IMR-90 (cell line): Measurements from ENCODE around the gene C11orf42. TPM values are rescaled to one million over a fixed set of nuclear protein-coding genes. Genes with fewer than 3 reads are reported as not detected.

Experiments
- ATAC-seq: fragments of 200-7000 bp; cut with Tn5 transposase; 2 replicates; pipeline ENCODE4 v1.9.1; 2020; ENCODE audit warnings: low read depth, mild to moderate bottlenecking, moderate library complexity
- BruUV-seq: library from RNA; stranded (reverse); fragments of 400-500 nt; replicated peaks from 2 replicates; lab custom pipeline; 2021; lab: Mats Ljungman, UMichigan
- CTCF ChIA-PET: fragments of 300-600 bp; formaldehyde crosslinking; extraction: SDS; loops from one replicate; lab custom pipeline; 2021; ENCODE audit warnings: antibody characterized with exemption; lab: Yijun Ruan, JAX
- POLR2A ChIA-PET: fragments of 300-600 bp; sonication (Branson Sonifier 250); formaldehyde crosslinking; loops from one replicate; lab custom pipeline; 2022; ENCODE audit warnings: antibody characterized with exemption; ENCODE audit not compliant: unreplicated experiment; lab: Charles Lee
- DNase-seq: peaks from one replicate; pipeline ENCODE4 v3.0.0; 2013
- H2AFZ ChIP-seq: replicated peaks from 2 replicates; pipeline ENCODE3; 2013; ENCODE audit warnings: low read length, mild to moderate bottlenecking; ENCODE audit not compliant: poor library complexity
- H2AK5ac ChIP-seq: 2 replicates; pipeline ENCODE4 v1.6.1; 2013; ENCODE audit warnings: low read depth, low read length, inconsistent platforms
- H2AK9ac ChIP-seq: replicated peaks from 2 replicates; pipeline ENCODE3; 2013; ENCODE audit warnings: mild to moderate bottlenecking, low read depth, low read length, moderate library complexity; ENCODE audit not compliant: poor library complexity
- H2BK120ac ChIP-seq: 2 replicates; pipeline ENCODE4 v1.6.1; 2013; ENCODE audit warnings: low read depth, low read length, inconsistent platforms
- H2BK15ac ChIP-seq: 3 replicates; pipeline ENCODE4 v1.6.1; 2013; ENCODE audit warnings: low read depth, low read length, inconsistent platforms
- H2BK20ac ChIP-seq: 2 replicates; pipeline ENCODE4 v1.6.1; 2013; ENCODE audit warnings: low read depth, mild to moderate bottlenecking, inconsistent platforms, low read length, moderate library complexity
- H2BK5ac ChIP-seq: 2 replicates; pipeline ENCODE4 v1.6.1; 2013; ENCODE audit warnings: mild to moderate bottlenecking, low read depth, low read length, inconsistent platforms; ENCODE audit not compliant: poor library complexity, severe bottlenecking
- H3K14ac ChIP-seq: replicated peaks from 2 replicates; pipeline ENCODE4 v1.6.1; 2013; ENCODE audit warnings: low read depth, low read length, inconsistent platforms
- H3K18ac ChIP-seq: 2 replicates; pipeline ENCODE4 v1.6.1; 2013; ENCODE audit warnings: low read depth, low read length, control low read depth
- H3K23ac ChIP-seq: 2 replicates; pipeline ENCODE4 v1.6.1; 2013; ENCODE audit warnings: low read depth, low read length, inconsistent platforms
- H3K27ac ChIP-seq: 2 replicates; pipeline ENCODE4 v1.5.1; 2013; ENCODE audit warnings: mild to moderate bottlenecking, control low read depth, low read length; ENCODE audit not compliant: insufficient read depth
- H3K27me3 ChIP-seq: 2 replicates; pipeline ENCODE4 v1.6.1; 2013; ENCODE audit warnings: low read length; ENCODE audit not compliant: control insufficient read depth, insufficient read depth
- H3K36me3 ChIP-seq: 2 replicates; pipeline ENCODE4 v1.6.1; 2013; ENCODE audit warnings: low read length, mixed read lengths; ENCODE audit not compliant: control insufficient read depth, insufficient read depth
- H3K4ac ChIP-seq: 2 replicates; pipeline ENCODE4 v1.6.1; 2013; ENCODE audit warnings: low read depth, low read length, inconsistent platforms
- H3K4me1 ChIP-seq: 2 replicates; pipeline ENCODE4 v1.6.1; 2013; ENCODE audit warnings: low read length, mixed read lengths; ENCODE audit not compliant: control insufficient read depth, insufficient read depth
- H3K4me2 ChIP-seq: 2 replicates; pipeline ENCODE4 v1.6.1; 2013; ENCODE audit warnings: low read depth, mild to moderate bottlenecking, control low read depth, low read length, moderate library complexity
- H3K4me3 ChIP-seq: 2 replicates; pipeline ENCODE4 v1.5.1; 2013; ENCODE audit warnings: low read depth, mild to moderate bottlenecking, control low read depth, low read length, moderate library complexity; ENCODE audit not compliant: insufficient read depth
- H3K56ac ChIP-seq: 2 replicates; pipeline ENCODE4 v1.6.1; 2013; ENCODE audit warnings: low read length, inconsistent platforms; ENCODE audit not compliant: insufficient read depth; ENCODE audit errors: extremely low read depth
- H3K79me1 ChIP-seq, 2 experiments: 2 replicates each; pipeline ENCODE4 v1.6.1; 2013; ENCODE audit warnings: low read length in 2 of 2, inconsistent platforms in 1 of 2, low read depth in 1 of 2
- H3K9ac ChIP-seq: 2 replicates; pipeline ENCODE4 v1.6.1; 2013; ENCODE audit warnings: low read depth, low read length, control low read depth
- H3K9me1 ChIP-seq: 2 replicates; pipeline ENCODE4 v1.6.1; 2013; ENCODE audit warnings: low read length, inconsistent platforms; ENCODE audit not compliant: insufficient read depth
- H3K9me3 ChIP-seq: 2 replicates; pipeline ENCODE4 v1.6.1; 2013; ENCODE audit warnings: low read length; ENCODE audit not compliant: control insufficient read depth, insufficient read depth
- H4K20me1 ChIP-seq: 2 replicates; pipeline ENCODE4 v1.6.1; 2013; ENCODE audit warnings: low read length, inconsistent platforms; ENCODE audit not compliant: insufficient read depth
- H4K5ac ChIP-seq: 2 replicates; pipeline ENCODE4 v1.6.1; 2013; ENCODE audit warnings: mild to moderate bottlenecking, low read depth, low read length, control low read depth
- H4K8ac ChIP-seq, 2 experiments: 2 replicates each; pipeline ENCODE4 v1.6.1; 2013; ENCODE audit warnings: low read depth in 2 of 2, low read length in 2 of 2, control low read depth in 1 of 2, inconsistent platforms in 1 of 2
- H4K91ac ChIP-seq: 2 replicates; pipeline ENCODE4 v1.6.1; 2013; ENCODE audit warnings: low read depth, low read length, inconsistent platforms; ENCODE audit not compliant: insufficient read depth
- BHLHE40 ChIP-seq: fragments of 150-350 bp; IDR thresholded peaks from 2 replicates; pipeline ENCODE4 v1.6.1; 2016; ENCODE audit warnings: mild to moderate bottlenecking, low read depth, low read length
- CEBPB ChIP-seq: IDR thresholded peaks from 2 replicates; pipeline ENCODE4 v1.6.1; 2012; ENCODE audit warnings: low read depth, low read length, improper control_type of control experiment
- CHD1 ChIP-seq: IDR thresholded peaks from 2 replicates; pipeline ENCODE4 v1.6.1; 2012; ENCODE audit warnings: low read depth, low read length, improper control_type of control experiment
- CTCF ChIP-seq: conservative IDR thresholded peaks from 2 replicates; pipeline ENCODE4 v1.5.1; 2012; ENCODE audit warnings: mild to moderate bottlenecking, low read depth, low read length, improper control_type of control experiment
- FOS ChIP-seq: fragments of 150-350 bp; IDR thresholded peaks from 2 replicates; pipeline ENCODE4 v1.6.1; 2016; ENCODE audit warnings: low read depth, low read length
- MXI1 ChIP-seq: IDR thresholded peaks from 2 replicates; pipeline ENCODE4 v1.6.1; 2012; ENCODE audit warnings: low read depth, mild to moderate bottlenecking, low read length, moderate library complexity, borderline replicate concordance
- POLR2A ChIP-seq: IDR thresholded peaks from 2 replicates; pipeline ENCODE4 v1.6.1; 2012; ENCODE audit warnings: mild to moderate bottlenecking, low read depth, low read length
- RAD21 ChIP-seq: IDR thresholded peaks from 2 replicates; pipeline ENCODE4 v1.6.1; 2012; ENCODE audit warnings: low read length, improper control_type of control experiment
- RCOR1 ChIP-seq: IDR thresholded peaks from 2 replicates; pipeline ENCODE4 v1.6.1; 2012; ENCODE audit warnings: mild to moderate bottlenecking, low read length, improper control_type of control experiment; ENCODE audit not compliant: insufficient replicate concordance
- RFX5 ChIP-seq: IDR thresholded peaks from 2 replicates; pipeline ENCODE4 v1.8.0; 2012; ENCODE audit warnings: low read depth, mild to moderate bottlenecking, low read length, moderate library complexity
- SMC3 ChIP-seq: fragments of 150-350 bp; IDR thresholded peaks from 2 replicates; pipeline ENCODE4 v1.6.1; 2016; ENCODE audit warnings: low read depth, mild to moderate bottlenecking, antibody characterized with exemption, low read length, moderate library complexity
- WGBS, 2 experiments: methylation state at CpG; one replicate each; pipeline versions ENCODE4 v1.1.5 to v1.1.7; 2013; ENCODE audit warnings: missing lambda C conversion rate in 2 of 2; ENCODE audit not compliant: insufficient read length in 1 of 2; ENCODE audit errors: extremely low coverage in 2 of 2; 5-methylcytosine and 5-hydroxymethylcytosine counted together
- dilution Hi-C: fragments of 300-500 bp; cut with HindIII; formaldehyde crosslinking; loops from one replicate; pipeline ENCODE4 v1.14.3; 2018; ENCODE audit warnings: low sequenced_read_pairs; ENCODE audit not compliant: unreplicated experiment
- in situ Hi-C: fragments of 300-500 bp; cut with MboI; formaldehyde crosslinking; loops from 3 replicates; pipeline ENCODE4 v1.14.3; 2019; ENCODE audit warnings: low sequenced_read_pairs, inconsistent platforms, mixed read lengths
- intact Hi-C: fragments of 100-400 bp; cut with micrococcal nuclease; formaldehyde crosslinking; loops from 2 replicates; pipeline ENCODE4 v1.10.0; 2022
- polyA plus RNA-seq, 3 experiments: library from polyadenylated mRNA; depleted of rRNA; stranded (reverse); fragments of >200 nt; gene quantifications; 2 replicates each; pipeline ENCODE4 v1.2.3, GENCODE V29; 2012; ENCODE audit warnings: low replicate concordance in 1 of 3
- total RNA-seq: library from RNA; depleted of rRNA; stranded (reverse); fragments of >200 nt; gene quantifications from 2 replicates; pipeline ENCODE4 v1.2.3, GENCODE V29; 2012

The C11orf42 gene
- total and polyA plus RNA-seq, 2 of the 4 experiments (the other 2 are of a cell fraction): not detected

- Histone ChIP-seq H2BK5ac (no peak overlapping the region), H3K14ac (no peak overlapping the region)
- dilution Hi-C loops: no loop called here
These were observed 9.0 kb upstream of the C11orf42 start for GRCh38 chr11:6196396-6196795.

More at GRCh38 chr11:6196396-6196795, 9.0 kb upstream of the C11orf42 start:
- Histone ChIP-seq H3K27me3 (peaks cover 1% of the 10 kb centered on the region; the same call in 1 of the 2 replicates), H3K4me3 (no peak overlapping the region), H2BK20ac (no peak overlapping the region), H2AFZ (no peak overlapping the region), H3K23ac (no peak overlapping the region), H3K9me1 (no peaks in the 10 kb centered on the region), H2BK15ac (no peak overlapping the region), H2AK9ac (no peak overlapping the region), H3K9ac (no peak overlapping the region), H4K20me1 (no peaks in the 10 kb centered on the region), H3K9me3 (no peaks in the 10 kb centered on the region), H3K18ac (no peak overlapping the region), H3K4ac (no peak overlapping the region), H3K79me1 (no peaks in the 10 kb centered on the region), H3K4me2 (no peak overlapping the region), H4K8ac (no peak overlapping the region), H3K36me3 (no peaks in the 10 kb centered on the region), H3K56ac (no peak overlapping the region), H4K91ac (no peak overlapping the region), H2AK5ac (no peak overlapping the region), H3K4me1 (peaks cover 2% of the 10 kb centered on the region; the same call in 1 of the 2 replicates), H4K5ac (no peak overlapping the region), H2BK120ac (no peak overlapping the region), H3K27ac (no peak overlapping the region)
- intact Hi-C loops: no loop called here
- no peak for DNase-seq
- ChIA-PET POLR2A (no interaction called here), CTCF (interaction anchor here (0.6 to 1.5 kb wide), 2 partner anchors 19 to 313 kb away, joined by 3 to 4 read pairs; no protein-coding TSS in a partner anchor)
- no TSS peak for BruUV-seq
- WGBS, 2 experiments: 71% methylated on average over 1 of the region's 4 CpGs; no CpG with 5 or more reads in 1 of the 2 experiments
- no peak for ATAC-seq
- no peak for TF ChIP-seq POLR2A
- no peak for TF ChIP-seq MXI1
- no peak for TF ChIP-seq BHLHE40
- TF ChIP-seq CHD1: no peak
- TF ChIP-seq CTCF: no peak
- TF ChIP-seq SMC3: no peak
- no peak for TF ChIP-seq FOS
- TF ChIP-seq RFX5: no peak
- TF ChIP-seq RAD21: no peak
- no peak for TF ChIP-seq CEBPB
- no peak for TF ChIP-seq RCOR1
- in situ Hi-C loops: no loop called here
